ENCODE results near the gene VWF. TPM values are rescaled to one million over a fixed set of nuclear protein-coding genes. Genes with fewer than 3 reads are reported as not detected.

VWF gene
- total and polyA plus RNA-seq, 11 donors, result 125 to 503 (median 238) TPM

- WGBS, 4 donors, result 94 to 97% (median 96%) methylated on average over 3 of the region's 3 CpGs
- no peak overlapping the region for H3K27ac ChIP-seq
Observed at GRCh38 chr12:5997260-5997659, 127.2 kb downstream of the VWF start.

GRCh38 chr12:5996459-5996858 is 128.0 kb downstream of the VWF start:
- TF ChIP-seq POLR2A (IDR thresholded peaks at IDR 0.05) (no peak), CTCF (IDR thresholded peaks at IDR 0.05) (no peak)
- peaks cover 0 to 77% (median 40%) of the 10 kb centered on the region in 9 donors for H3K36me3 ChIP-seq
- no peak overlapping the region for H3K4me3 ChIP-seq
- H3K9me3 ChIP-seq, result no peaks in the 10 kb centered on the region
- intact Hi-C loops (cut with DNase I), result loop anchor here in 1 of 10 donors (5.0 kb wide), 1 partner anchor 286 kb away; no protein-coding TSS in a partner anchor
- 84 to 90% (median 87%) methylated on average over 3 of the region's 3 CpGs for WGBS, 4 donors
- no peaks in the 10 kb centered on the region for H3K4me1 ChIP-seq
- ATAC-seq (no peak), DNase-seq (no peak)
- no peaks in the 10 kb centered on the region for H3K27me3 ChIP-seq
- no peak overlapping the region for H3K27ac ChIP-seq

More at GRCh38 chr12:5997260-5997659, 127.2 kb downstream of the VWF start:
- no peaks in the 10 kb centered on the region for H3K4me1 ChIP-seq
- intact Hi-C loops (cut with DNase I), result loop anchor here in 1 of 10 donors (5.0 kb wide), 1 partner anchor 285 kb away; no protein-coding TSS in a partner anchor
- no peak for ATAC-seq
- TF ChIP-seq CTCF (IDR thresholded peaks at IDR 0.05) (no peak), POLR2A (IDR thresholded peaks at IDR 0.05) (no peak)
- no peaks in the 10 kb centered on the region for H3K27me3 ChIP-seq
- no peak for DNase-seq
- no peak overlapping the region for H3K4me3 ChIP-seq
- peaks cover 0 to 71% (median 38%) of the 10 kb centered on the region in 9 donors for H3K36me3 ChIP-seq
- no peaks in the 10 kb centered on the region for H3K9me3 ChIP-seq

- intact Hi-C loops (cut with DNase I), result loop anchor here in 9 of 10 donors (2.0 to 10.0 kb wide), 6 partner anchors 49 to 298 kb away; no protein-coding TSS in a partner anchor
- TF ChIP-seq POLR2A (IDR thresholded peaks at IDR 0.05) (no peak), CTCF (IDR thresholded peaks at IDR 0.05) (no peak)
- Histone ChIP-seq H3K9me3 (no peaks in the 10 kb centered on the region), H3K27me3 (no peaks in the 10 kb centered on the region), H3K4me1 (peaks cover 0 to 4% (median 0%) of the 10 kb centered on the region in 12 donors), H3K4me3 (no peak overlapping the region), H3K27ac (no peak overlapping the region), H3K36me3 (peaks cover 0 to 92% (median 35%) of the 10 kb centered on the region in 9 donors)
- 86 to 90% (median 87%) methylated on average over 3 of the region's 3 CpGs for WGBS, 4 donors
- DNase-seq (no peak), ATAC-seq (no peak)
Observed at GRCh38 chr12:5989621-5990020, 134.8 kb downstream of the VWF start.

GRCh38 chr12:5988659-5989116 is 135.8 kb downstream of the VWF start:
- TF ChIP-seq CTCF (IDR thresholded peaks at IDR 0.05), result peak; percentile 89 to 97 (median 92)
- no peak for TF ChIP-seq POLR2A (IDR thresholded peaks at IDR 0.05)
- peak overlapping the region in 1 of 12 donors; percentile 28 for H3K27ac ChIP-seq
- DNase-seq, result peak; percentile 70 to 88 (median 78)
- 6 to 9% (median 8%) methylated on average over 10 of the region's 10 CpGs for WGBS, 4 donors
- intact Hi-C loops (cut with DNase I), result loop anchor here (1.0 to 10.0 kb wide), 9 partner anchors 50 to 299 kb away; no protein-coding TSS in a partner anchor
- H3K27me3 ChIP-seq, result no peaks in the 10 kb centered on the region
- no peaks in the 10 kb centered on the region for H3K9me3 ChIP-seq
- peak; percentile 49 to 92 (median 88) for ATAC-seq
- no peak overlapping the region for H3K4me3 ChIP-seq
- H3K4me1 ChIP-seq, result peaks cover 0 to 4% (median 0%) of the 10 kb centered on the region in 12 donors
- peaks cover 0 to 92% (median 33%) of the 10 kb centered on the region in 9 donors for H3K36me3 ChIP-seq

Data from heart left ventricle (tissue), 16 donors.